GM18507 (cell line): Measurements from ENCODE around the gene DDR1.

Experiments
- DNase-seq: peaks from one replicate; pipeline ENCODE4 v3.0.0; 2011; ENCODE audit warnings: low read depth; ENCODE audit not compliant: insufficient read length; ENCODE audit errors: extremely low spot score
- FAIRE-seq: peaks from 2 replicates; lab custom pipeline; 2011; peaks lifted over from hg19 to GRCh38; lab: Jason Lieb, UNC

Gene DDR1

GRCh38 chr6:30935018-30935417 lies 50.7 kb downstream of the DDR1 start:
- DNase-seq, result no peak
- FAIRE-seq, result no peak

- DNase-seq (no peak), FAIRE-seq (no peak)
Observed at GRCh38 chr6:30937265-30937664, 52.9 kb downstream of the DDR1 start.

- DNase-seq, result no peak
- FAIRE-seq, result no peak
Observed at GRCh38 chr6:30938730-30939129, 54.4 kb downstream of the DDR1 start.

DNA sequence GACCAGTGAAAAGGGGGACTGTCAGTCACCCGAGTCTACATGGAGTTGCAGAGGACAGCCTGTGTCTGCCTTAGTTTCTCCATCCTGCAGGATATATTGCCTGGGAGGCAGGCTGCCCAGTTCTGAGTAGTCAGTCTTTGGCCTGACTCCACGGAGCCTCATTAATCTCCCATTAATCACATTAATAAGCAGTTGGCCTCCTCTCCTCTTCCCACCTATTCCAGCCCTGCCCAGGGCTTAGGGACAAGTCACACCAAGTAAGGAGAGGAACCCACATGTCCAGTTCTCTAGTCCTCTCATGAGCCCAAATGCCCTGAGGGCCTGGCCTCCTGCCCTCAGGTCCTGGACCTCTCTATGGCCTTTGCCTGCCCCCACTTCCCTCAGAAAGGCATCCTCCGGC lies 55.2 kb downstream of the DDR1 start:
- DNase-seq (no peak), FAIRE-seq (no peak)

- no peak for DNase-seq
- FAIRE-seq, result no peak
Observed at GRCh38 chr6:30940361-30940986, 56.2 kb downstream of the DDR1 start, which contains the start of gene MUCL3. TSS of gene MUCL3 (plus strand) at chr6:30940973. CDS start at chr6:30941000, 27 bp downstream.

GRCh38 chr6:30942338-30943060 lies 58.2 kb downstream of the DDR1 start:
- FAIRE-seq (no peak), DNase-seq (no peak)

DNA sequence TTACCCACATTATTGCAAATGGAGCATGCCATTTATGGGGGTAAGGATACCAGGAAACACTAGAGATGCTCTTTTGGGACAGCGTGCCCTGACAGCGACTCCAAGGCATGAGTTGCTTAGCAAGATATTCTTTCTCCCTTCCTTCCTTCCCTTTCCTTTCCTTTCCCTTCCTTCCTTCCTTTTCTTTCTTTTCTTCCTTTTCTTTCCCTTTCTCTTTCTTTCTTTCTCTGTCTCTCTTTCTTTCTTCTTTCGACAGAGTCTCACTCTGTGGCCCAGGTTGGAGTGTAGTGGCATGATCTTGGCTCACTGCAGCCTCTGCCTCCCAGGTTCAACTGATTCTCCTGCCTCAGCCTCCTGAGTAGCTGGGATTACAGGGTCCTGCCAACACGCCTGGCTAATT lies 59.7 kb downstream of the DDR1 start:
- FAIRE-seq (no peak), DNase-seq (no peak)

DNA sequence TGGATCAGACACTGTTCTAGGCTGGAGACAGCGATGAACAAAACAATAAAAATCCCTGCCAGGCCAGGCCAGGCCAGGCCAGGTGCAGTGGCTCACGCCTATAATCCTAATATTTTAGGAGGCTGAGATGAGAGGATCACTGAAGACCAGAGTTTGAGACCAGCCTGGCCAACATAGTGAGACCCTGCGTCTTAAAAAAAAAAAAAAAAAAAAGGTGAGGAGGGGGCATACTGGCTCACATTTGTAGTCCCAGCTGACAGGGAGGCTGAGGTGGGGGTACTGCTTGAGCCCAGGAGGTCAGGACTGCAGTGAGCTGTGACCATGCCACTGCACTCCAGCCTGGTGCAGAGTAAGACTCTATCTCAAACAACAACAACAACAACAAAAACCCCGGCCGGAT lies 61.0 kb downstream of the DDR1 start:
- DNase-seq (no peak), FAIRE-seq (no peak)

GRCh38 chr6:30947231-30947630 lies 62.9 kb downstream of the DDR1 start:
- FAIRE-seq (no peak), DNase-seq (no peak)

DNA sequence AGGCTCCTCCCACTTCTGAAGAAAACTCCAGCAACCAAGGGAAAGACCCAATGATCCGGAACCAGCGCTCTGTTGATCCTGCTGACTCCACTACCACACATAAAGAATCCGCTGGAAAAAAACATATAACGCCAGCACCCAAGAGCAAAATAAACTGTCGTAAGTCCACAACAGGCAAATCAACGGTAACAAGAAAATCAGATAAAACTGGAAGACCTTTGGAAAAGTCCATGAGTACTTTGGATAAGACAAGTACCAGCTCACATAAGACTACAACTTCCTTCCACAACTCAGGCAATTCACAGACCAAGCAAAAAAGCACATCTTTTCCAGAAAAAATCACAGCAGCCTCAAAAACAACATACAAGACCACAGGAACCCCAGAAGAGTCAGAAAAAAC lies 64.5 kb downstream of the DDR1 start:
- FAIRE-seq, result no peak
- DNase-seq, result no peak
